ENCODE measurements around the gene MRAP. TPM values are rescaled to one million over a fixed set of nuclear protein-coding genes. Genes with fewer than 3 reads are reported as not detected.

Gene MRAP
- total RNA-seq, 2 experiments from 2014 or later = not detected

DNA sequence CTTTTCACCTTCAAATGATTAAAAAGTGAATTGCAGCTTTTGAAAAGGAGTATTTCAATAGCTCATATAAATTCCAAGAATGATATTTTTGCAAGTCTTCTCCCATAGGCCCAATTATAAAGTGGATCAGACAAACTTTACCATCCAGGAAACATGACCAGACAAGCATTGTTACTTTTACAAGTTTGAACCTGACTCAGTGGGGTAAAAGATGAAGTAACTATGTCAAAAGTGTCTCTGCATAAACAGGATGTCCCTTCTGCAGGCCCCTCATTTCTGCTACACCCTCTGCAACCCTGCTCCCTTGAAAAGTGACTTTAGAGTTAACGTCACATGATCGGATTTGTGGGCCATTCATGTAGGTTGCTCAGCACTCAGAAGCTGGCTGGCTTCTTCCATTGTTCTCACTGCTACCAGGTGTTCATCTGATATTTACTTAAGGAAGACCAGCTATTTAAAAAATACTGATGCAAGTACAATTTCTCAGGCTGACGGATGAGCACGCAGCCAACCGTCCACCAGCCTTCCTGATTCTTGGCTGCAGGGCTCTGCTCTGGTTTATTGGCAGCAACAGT is 61.8 kb downstream of the MRAP start:
- H3K27me3 Mint-ChIP-seq = no peaks in the 10 kb centered on the region
- no peak for DNase-seq
- intact Hi-C loops (cut with micrococcal nuclease) = no loop called here
- H3K9me3 Mint-ChIP-seq = no peaks in the 10 kb centered on the region
- H3K4me1 Mint-ChIP-seq (ENCODE audit: low read depth) = no peaks in the 10 kb centered on the region
- POLR2A ChIA-PET = no interaction called here
- peaks cover 61% of the 10 kb centered on the region for H3K36me3 Mint-ChIP-seq
- H3K27ac Mint-ChIP-seq = no peak overlapping the region
- no peak overlapping the region for H3K4me3 Mint-ChIP-seq
- CTCF ChIA-PET = interaction anchor here (0.7 to 0.9 kb wide), 2 partner anchors 41 to 240 kb away, joined by 3 to 4 read pairs; no protein-coding TSS in a partner anchor

Other genes with a start within 250 kb of the MRAP start
- 10 to 100 TPM; 34.2 to 36.1 TPM for gene MIS18A, start 19.8 kb upstream of the MRAP start, total RNA-seq
- 10 to 100 TPM; 21.5 to 23.4 TPM for gene URB1, start 94.2 kb downstream of the MRAP start, total RNA-seq
- gene EVA1C, start 113.9 kb downstream of the MRAP start, total RNA-seq = 1 to 10 TPM; 9.3 to 9.6 TPM

All from activated CD4-positive, alpha-beta memory T cell treated with anti-CD3 and anti-CD28 coated beads for 36 hours (primary cell).